ENCODE data around the gene GRIA4.
"Not testable (repeated sequence)": the region's sequence is repeated elsewhere in the genome, so short reads cannot be mapped to it uniquely, and the experiment has no call there.

GRIA4 gene

DNA sequence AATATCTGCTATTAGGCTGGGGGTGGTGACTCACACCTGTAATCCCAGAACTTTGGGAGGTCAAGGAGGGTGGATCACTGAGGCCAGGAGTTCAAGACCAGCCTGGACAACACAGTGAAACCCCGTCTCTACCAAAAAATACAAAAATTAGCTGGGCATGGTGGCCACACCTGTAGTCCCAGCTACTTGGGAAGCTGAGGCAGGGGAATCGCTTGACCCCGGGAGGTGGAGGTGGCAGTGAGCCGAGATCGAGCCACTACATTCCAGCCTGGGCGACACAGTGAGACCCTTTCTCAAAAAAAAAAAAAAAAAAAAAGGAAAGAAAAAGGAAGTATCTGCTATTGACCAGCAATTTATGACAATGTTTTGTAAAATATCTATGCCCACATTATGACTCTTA, 176.0 kb downstream of the GRIA4 start:
- not testable (repeated sequence) for DNase-seq (ENCODE audit: extremely low read depth in 1 of 2, low read depth in 1 of 2)

DNA sequence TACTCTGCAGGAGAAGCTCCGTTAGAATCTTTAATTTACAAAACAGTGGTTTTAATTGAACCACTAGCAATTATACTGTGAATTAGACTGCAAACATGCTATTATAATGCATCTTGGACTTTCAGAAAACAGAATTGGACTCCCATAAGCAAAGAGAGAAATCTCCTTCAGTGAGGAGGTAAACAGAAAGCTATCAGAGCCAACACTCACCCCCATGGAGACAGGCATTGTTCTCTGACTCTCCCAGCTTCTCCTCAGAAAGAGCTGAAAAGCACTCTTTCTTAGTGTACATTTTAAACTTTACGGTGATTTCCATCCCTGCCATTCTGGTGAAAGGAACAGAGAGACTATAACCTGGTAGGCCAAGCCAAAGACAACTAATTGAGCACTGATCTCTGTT, 176.9 kb downstream of the GRIA4 start:
- DNase-seq (ENCODE audit: extremely low read depth in 1 of 2, low read depth in 1 of 2): no peak

DNA sequence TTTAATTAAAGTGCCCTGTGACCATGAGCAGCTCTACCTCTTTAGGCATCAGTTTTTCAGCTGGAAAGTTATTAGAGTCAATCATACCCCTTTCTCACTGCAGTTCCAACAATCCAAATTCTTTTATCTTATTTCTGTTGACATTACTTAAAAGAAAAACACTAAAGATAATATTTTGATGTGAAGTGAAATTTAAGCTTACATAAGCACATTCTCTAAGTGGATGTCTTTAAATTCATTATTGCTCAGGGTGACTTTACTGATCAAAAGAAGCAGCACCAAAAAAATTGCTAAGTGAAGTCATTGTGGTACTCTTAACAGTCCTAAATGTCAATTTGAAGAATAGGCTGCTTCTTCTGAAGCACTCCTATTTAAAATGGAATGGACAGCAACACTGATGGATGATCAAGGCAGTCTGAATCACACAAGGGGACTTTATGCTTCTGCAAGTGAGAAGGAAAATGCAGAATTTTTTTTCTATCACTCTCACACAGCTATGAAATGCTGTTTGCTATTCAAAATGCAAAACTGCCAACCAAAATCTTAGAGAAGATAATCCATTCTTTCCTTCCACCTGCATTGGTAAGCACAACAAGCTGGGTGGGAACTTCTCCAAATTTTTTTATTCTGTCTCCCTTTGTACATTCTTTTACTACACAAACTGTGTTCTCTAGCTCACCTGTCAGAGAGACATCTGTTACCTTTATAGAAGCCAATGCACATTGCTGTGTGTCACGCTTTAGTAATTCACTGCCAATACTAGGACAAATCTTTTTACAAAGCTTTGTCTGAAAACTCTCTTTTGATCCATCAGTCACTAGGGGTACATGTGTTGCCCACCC, 179.9 kb downstream of the GRIA4 start:
- no peak for DNase-seq (ENCODE audit: extremely low read depth in 1 of 2, low read depth in 1 of 2)

DNA sequence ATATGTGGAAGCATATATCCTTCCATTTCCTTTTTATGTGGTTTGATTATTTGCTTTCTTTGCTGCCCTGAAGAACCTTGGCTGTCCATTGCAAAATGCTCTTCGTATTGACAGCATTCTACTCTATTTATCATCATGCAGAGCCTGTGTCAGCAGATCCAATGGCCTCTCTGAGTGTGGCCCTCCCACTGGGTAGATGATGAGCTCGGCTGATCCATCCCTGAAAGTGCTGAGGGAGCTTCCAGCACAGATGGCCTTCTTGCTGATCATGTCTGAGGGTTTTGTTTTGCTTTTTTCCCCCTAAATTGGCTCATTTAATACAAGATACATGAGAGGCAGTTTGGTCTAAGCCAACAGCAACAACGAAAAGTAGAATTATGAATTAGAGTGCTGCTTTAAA, 181.0 kb downstream of the GRIA4 start:
- DNase-seq (ENCODE audit: extremely low read depth in 1 of 2, low read depth in 1 of 2): no peak

DNA sequence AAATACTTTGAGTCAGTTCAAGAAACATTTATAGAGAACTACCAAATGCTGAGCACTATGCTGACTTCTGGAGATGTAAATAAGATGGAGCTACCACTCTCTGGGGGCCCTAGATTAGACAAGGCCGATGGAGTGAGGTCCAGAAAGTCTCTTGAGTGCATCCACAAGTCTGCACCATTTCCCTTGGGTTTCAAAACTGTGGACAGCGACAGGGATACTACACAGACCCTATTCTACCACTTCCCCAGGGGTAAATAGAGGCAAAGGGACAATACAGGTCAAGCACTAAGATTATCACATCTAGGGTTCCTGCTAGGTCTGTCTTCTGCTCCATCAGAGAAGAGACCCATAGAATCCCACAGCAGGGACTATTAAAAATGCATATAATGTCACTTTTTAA, 183.2 kb downstream of the GRIA4 start:
- DNase-seq (ENCODE audit: extremely low read depth in 1 of 2, low read depth in 1 of 2): no peak

DNA sequence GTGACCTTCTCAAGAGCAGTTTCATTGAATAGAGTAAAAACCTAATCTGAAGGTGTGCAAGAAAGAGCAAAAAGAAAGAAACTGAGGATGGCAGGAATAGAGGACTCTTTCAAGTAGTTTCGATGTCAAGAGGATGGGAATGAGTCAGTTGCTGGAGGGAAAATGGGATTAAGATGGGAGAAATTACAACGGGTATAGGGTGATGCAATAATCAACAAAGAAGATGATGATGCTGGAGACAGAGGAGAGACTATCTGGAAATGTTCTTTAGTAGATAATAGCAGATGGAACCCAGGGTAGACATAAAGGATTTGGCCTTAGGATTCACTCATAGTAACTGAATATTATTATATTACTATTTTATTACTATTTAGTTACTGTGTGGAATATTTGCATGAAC, 189.4 kb downstream of the GRIA4 start:
- no peak for DNase-seq (ENCODE audit: extremely low read depth in 1 of 2, low read depth in 1 of 2)

DNA sequence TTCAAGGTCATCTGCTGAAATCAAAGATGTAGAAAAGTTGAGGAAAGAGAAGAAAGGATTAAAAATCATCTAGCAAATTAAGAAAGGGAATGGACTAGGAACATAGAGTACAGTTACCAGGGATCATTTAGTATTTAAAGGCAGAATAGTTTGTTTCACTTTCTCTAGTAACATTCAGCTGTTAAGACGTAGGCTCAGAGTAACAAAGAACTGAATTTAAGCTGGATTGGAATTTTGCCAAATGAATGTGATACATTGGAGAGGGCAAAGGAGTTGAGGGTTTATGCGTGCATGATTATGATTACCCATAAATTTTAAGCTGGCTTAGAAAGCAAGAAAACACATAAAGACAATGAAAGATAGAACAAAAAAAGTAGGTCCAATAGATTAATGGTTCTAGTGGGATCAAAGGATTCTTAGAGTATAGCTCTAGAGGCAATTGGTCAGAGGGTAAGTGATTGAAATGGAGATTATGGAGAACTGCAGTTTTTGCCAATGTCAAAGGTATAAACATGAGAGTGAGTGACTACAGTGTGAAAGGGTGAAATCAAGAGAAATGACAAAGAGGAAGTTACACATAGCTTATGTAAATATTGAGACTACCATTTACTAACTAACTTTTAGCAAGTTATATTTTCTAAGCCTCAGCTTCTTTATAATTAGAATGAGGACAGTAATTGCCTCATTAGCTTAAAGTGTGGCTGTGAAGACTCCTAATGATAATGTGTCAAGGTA, 190.0 kb downstream of the GRIA4 start:
- no peak for DNase-seq (ENCODE audit: extremely low read depth in 1 of 2, low read depth in 1 of 2)

DNA sequence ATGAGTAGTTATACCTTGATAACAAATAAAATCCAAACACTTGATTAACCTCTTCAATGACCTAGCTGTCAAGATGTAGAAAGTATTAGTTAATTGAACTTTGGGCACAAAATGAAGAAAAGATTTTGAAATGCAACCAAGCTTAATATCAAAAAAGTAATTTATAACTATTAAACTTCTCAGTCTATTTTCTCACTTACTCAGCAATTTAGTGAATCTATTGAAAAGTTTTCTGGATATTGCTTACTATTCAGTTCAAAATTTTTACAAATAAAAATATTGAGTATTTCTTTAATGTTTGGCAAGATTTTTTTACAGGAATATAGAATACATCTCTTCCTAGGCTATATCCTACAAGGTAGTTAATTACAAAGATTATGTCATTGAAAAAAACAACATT, 192.5 kb downstream of the GRIA4 start:
- DNase-seq (ENCODE audit: extremely low read depth in 1 of 2, low read depth in 1 of 2): no peak

DNA sequence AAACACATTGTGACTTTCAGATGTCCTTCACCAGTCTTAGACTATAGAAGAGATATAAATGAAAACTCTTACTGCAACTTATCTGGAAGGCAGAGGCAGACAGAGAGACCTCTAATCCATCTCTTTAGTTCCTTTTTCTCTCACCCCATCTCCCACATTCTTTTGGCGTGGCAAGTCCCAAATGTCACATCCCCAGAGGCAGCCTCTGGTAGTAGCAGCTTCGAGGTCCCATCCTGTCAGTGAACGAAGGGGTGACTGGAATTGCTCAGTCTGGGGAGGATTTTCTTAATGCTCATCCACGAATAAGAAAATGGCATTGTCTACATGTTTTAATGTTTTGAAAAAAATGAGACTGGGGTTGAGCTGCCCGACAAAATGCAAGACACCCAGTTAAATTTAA, 201.4 kb downstream of the GRIA4 start:
- DNase-seq (ENCODE audit: extremely low read depth in 1 of 2, low read depth in 1 of 2): no peak

DNA sequence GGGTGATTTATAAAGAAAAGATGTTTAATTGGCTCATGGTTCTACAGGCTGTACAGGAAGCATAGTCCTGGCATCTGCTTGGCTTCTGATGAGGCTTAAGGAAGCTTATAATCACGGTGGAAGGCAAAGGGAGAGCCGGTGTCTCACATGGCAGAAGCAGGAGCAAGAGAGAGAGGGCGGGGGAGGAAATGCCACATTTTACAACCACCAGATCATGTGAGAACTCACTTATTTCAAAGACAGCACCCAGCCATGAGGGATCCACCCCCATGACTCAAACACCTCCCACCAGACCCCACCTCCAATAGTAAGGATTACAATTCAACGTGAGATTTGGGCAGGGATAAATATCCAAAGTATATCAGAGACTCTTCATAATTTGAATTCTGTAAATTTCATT, 211.5 kb downstream of the GRIA4 start:
- DNase-seq (ENCODE audit: extremely low read depth in 1 of 2, low read depth in 1 of 2): no peak

DNA sequence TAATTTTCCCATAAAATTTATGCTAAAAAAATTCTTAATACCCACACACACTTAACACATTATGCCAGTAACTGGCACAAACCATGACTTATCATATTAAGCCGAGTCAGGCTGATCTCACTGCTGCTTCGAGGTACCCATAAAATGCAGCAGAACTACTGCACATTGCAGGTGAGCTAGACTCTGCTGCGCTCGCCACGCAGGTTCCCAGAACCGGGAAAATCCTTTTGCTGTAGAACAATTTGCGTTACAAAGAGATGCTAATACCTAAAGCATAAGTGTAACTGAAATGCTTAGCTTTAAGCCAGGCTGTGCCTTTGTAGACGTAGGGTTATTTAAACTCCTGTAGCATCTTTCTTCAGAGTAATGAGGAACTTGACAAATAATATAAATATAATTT, 211.9 kb downstream of the GRIA4 start:
- DNase-seq (ENCODE audit: extremely low read depth in 1 of 2, low read depth in 1 of 2): no peak

DNA sequence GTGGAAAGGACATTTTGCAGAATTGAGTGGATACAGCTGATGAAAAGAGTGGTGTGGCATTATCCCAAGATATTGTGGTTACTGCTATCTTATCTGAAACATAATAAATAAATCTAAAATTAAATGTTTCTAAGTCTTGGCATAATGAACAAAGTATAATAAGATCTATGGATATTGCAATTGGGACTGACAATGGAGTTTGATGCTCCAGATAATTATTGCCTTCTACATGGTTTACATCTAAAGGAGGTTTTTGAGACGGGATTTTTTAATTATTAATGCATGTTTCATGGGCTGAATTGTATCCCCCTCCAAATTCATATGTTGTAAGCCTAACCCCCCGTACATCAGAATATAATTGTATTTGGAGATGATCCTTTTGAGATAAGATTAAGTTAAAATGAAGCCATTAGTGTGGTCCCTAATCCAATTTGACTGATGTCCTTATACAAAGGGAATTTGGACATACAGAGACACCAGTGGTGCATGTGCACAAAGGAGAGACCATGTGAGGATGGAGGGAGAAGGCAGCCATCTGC, 213.7 kb downstream of the GRIA4 start:
- DNase-seq (ENCODE audit: extremely low read depth in 1 of 2, low read depth in 1 of 2): no peak

DNA sequence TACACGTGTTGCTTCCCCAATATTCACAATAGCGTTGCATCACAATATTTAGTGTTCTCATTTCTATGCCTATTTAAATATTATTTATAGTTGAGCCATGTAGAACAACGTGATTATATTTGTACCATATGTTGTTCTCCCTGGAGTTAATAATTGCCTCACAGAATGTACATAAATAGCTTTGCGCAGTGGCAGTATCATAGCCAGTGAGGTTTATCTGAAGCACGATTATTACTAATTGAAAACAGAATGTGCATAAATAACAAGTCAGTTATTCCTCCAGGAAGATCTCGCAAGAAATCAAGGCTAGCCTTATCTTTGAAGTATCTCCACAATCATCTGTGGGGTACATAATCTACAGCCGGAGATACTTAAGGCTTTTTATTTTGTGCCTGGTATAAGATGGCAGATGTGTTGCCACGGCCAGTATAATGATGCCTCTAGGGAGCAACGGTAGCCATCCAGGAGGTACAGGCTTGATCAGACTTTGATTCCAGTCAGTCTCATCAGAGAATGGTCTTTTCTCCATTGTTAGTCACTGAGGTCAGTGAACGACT, 214.7 kb downstream of the GRIA4 start:
- DNase-seq (ENCODE audit: extremely low read depth in 1 of 2, low read depth in 1 of 2): no peak

DNA sequence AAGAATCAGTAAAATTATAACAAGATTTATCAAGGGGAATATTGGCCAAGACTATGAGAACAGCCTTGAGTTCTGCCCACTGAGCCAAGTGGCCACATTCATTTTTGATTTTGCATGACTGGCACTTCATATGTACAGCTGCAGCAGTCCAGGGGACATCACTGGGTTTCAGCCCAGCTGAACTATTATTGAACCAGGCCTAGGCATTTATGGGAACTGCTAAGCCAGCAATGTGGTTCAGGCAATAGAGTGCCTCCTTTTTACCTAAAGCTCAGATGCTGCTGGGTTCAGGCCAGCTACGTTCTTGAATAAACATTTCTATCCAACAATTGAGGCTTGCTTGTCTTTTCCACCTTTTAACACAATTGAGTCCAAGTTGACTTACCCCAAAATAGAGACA, 215.3 kb downstream of the GRIA4 start:
- DNase-seq (ENCODE audit: extremely low read depth in 1 of 2, low read depth in 1 of 2): no peak

DNA sequence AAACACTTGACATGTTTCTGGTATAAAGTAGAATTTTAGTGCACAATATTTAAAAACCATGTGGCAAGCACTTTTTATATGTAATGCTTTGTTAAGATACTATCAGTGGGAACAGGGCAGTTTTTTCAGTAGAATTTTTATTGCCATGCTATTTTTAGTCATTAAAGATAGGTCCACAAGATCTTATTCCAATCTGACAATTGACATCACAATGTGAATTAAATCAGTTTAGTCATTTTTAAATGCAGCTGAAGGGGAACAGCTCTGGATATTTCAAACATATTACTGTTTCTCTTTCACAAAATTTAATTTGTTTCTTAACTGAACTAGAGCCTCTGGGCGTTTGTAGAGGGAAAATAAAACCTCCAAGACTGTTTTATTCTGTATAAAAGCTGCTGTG, 218.0 kb downstream of the GRIA4 start:
- DNase-seq (ENCODE audit: extremely low read depth in 1 of 2, low read depth in 1 of 2): no peak

DNA sequence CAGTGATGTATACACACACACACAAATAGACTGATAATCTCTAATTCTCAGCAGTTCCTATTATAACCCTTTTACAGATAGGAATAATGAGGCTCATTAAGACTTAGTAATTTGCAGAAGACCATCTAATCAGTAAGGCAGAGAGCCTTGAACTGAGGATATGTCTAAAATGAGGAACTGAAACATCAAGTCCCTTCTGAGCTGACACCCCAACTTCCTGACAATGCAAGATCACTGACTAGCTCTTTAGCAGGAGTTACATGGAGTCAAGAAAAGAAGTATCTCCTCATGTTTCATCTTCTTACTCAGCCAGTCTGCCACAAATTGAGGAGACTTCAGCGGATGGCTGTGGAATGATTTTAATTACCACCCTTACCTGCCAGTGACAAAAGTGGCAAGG, 219.2 kb downstream of the GRIA4 start:
- no peak for DNase-seq (ENCODE audit: extremely low read depth in 1 of 2, low read depth in 1 of 2)

DNA sequence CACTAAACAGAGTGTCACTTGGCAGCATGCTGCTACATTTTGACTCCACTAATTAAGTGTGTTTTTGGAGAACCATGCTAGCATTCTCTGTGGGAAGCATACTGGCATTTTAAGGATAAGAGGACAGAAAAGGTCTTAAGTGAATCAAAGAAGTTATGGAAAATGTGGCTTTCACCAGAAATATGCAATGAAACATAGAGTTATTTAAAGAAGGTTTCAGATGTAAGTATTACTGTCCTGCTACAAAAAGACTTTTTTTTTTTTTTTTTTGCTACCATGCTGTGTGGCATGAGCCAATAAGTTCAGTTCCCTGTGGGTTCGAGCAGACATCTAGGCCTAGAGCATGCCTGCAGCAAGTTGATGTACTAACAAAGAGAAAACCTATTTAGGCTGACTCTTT, 224.6 kb downstream of the GRIA4 start:
- no peak for DNase-seq (ENCODE audit: extremely low read depth in 1 of 2, low read depth in 1 of 2)

DNA sequence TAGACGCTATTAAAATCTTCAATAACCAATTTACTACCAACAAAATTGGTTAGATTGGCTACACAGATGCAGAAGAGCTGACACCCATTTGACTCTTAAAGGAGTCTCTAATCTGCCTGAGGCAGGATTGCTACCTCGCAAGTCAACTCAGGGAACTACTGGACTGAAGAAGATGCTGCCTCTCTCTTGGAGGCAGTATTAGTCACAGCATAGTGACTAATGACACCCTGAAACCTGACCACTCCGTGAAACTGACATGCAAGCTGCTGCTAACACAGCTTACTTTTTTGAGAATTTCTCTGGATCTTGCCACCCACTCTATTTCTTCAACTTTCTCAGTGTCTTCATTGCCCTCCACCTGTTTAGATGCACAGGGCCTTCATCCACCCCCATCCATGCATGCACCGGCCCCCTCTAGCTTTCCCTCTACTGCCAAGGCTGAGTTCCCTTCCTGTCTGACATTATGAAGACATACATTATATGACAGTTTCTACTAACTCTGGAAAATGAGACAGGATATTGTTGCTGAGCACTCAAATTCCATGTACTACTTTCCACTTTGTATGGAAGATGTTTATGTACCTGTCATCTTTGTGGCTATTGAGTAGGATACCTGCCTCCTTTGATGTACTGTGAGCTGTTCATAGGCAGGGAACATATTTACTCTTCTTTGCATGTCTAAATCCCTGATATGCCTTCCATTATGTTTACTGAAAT, 229.0 kb downstream of the GRIA4 start:
- DNase-seq (ENCODE audit: extremely low read depth in 1 of 2, low read depth in 1 of 2): no peak

DNA sequence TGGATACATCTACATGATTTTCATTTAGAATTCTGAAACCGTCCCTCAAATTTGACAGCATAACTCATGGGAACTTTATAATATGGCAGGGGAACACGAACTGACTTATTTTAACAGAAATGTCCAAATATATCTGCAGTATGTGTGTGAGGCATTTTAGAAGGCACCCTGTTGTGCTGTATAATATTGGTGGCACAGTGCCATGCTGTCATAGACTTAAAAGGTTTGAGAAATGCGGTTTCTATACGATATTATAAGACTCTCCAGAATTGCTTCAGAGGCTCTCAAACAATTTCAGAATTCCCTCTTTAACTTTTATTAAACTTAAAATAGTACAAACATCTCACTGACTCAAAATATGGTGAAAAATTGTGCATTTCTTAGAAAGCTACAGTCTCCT, 230.5 kb downstream of the GRIA4 start:
- no peak for DNase-seq (ENCODE audit: extremely low read depth in 1 of 2, low read depth in 1 of 2)

DNA sequence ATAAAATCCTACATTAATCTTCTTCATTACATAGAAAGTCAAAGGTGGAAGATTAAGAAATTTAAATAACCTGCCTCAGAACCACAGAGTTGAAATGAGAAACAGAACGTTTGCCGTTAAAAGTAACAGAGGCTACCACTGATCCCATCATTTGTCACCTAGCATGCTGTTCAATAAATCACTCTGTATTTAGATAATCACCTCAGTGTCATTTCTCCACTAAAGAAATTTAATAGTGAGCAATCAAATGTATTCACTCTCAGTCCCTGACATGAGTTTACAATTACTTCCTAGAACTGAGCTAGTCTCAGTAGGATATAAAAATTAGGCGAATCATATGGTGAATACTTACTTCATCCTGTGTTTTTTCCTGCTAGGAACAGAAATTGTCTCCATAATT, 242.5 kb downstream of the GRIA4 start:
- DNase-seq (ENCODE audit: extremely low read depth in 1 of 2, low read depth in 1 of 2): no peak

DNA sequence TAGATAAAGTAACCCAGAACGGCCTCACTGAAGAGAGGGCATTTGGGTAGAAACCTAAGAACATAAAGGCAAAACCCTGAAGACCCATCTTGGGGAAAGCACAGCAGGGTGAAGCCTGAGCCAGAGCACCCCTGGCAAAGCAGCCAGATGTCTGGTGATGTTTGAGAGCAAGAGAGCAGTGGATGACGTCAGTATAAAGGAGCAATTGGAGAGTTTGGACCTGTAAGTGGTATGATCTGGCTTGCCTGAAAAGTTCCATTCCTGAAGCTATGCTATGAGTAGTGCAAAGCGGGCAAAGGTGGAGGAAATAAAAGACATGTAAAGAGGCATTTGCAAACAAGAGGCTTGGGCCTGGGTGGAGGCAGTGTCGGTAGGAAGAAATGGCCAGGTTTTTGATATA, 244.4 kb downstream of the GRIA4 start:
- DNase-seq (ENCODE audit: extremely low read depth in 1 of 2, low read depth in 1 of 2): no peak

Data from activated CD8-positive, alpha-beta memory T cell treated with anti-CD3 and anti-CD28 coated beads for 1 hour (primary cell).